ENCODE measurements around the gene SUMO3. TPM values are rescaled to one million over a fixed set of nuclear protein-coding genes. Genes with fewer than 3 reads are reported as not detected.

Gene SUMO3
- total RNA-seq (33.7 TPM), polyA plus RNA-seq (84.2 TPM)

GRCh38 chr21:44817914-44818639 lies at the start of gene SUMO3:
Gene SUMO3 (minus strand): TSS chr21:44818062. CDS start chr21:44817968, 94 bp downstream.
- peak within 1 kb of the TSS; percentile 76 for H3K27ac ChIP-seq (ENCODE audit: low read depth)
- WGBS, result under 1% methylated on average over 108 of the region's 108 CpGs
- no peak for DNase-seq (ENCODE audit: extremely low spot score)

DNA sequence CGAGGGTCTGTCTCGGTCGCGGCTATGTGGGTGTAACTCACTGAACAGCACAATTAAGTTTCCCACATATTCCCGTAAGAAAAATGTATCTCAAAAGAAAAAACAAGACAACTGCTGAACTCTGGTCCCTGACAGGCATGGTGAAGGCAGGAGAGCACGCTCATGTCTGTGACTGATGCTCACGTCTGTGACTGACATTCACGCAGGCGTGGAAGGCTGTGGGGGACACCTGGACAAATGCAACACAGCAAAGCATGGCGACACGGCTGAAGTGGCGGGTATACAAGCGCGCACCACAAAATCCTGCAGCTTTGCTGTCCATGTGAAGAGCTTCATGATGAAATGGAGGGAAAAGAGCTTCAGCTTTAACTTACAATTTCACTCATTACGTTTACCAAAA lies 49.6 kb upstream of the SUMO3 start:
- WGBS, result 84% methylated on average over 15 of the region's 15 CpGs
- no peak overlapping the region for H3K27ac ChIP-seq (ENCODE audit: low read depth)

More at GRCh38 chr21:44817914-44818639, at the start of gene SUMO3:
- H3K4me3 ChIP-seq (ENCODE audit: low read depth, low read length), result peak within 1 kb of the TSS; percentile 64
- H3K36me3 ChIP-seq (ENCODE audit: insufficient read depth), result no peaks in the 10 kb centered on the region
- peaks cover 2% of the 10 kb centered on the region for H3K4me1 ChIP-seq (ENCODE audit: insufficient read depth)

DNA sequence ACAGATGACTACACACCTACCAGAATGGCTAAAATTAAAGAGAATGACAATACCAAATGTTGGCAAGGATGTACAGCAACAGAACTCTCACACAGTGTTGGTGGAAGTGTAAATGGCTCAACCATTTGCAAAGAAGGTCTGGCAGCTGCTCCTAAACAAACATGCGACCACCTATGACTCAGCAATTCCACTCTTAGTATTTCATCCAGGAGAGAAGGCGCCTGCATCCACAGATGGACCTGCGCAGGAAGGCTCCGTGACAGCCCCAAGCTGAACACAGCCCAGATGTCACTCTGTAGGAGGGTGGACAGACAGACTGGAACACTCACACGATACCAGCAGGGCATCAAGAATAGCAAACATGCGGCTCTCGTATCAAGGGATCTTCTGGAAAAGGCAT lies 48.9 kb upstream of the SUMO3 start:
- H3K4me3 ChIP-seq (ENCODE audit: low read depth, low read length), result no peak overlapping the region
- WGBS, result 60% methylated on average over 7 of the region's 7 CpGs
- peaks cover 3% of the 10 kb centered on the region for H3K36me3 ChIP-seq (ENCODE audit: insufficient read depth)
- no peak for DNase-seq (ENCODE audit: extremely low spot score)
- H3K27ac ChIP-seq (ENCODE audit: low read depth), result no peak overlapping the region
- H3K4me1 ChIP-seq (ENCODE audit: insufficient read depth), result peaks cover 2% of the 10 kb centered on the region

More for the DNA sequence above, 49.6 kb upstream of the SUMO3 start:
- Histone ChIP-seq H3K36me3 (ENCODE audit: insufficient read depth) (peaks cover 3% of the 10 kb centered on the region), H3K4me1 (ENCODE audit: insufficient read depth) (peaks cover 2% of the 10 kb centered on the region), H3K4me3 (ENCODE audit: low read depth, low read length) (no peak overlapping the region)
- no peak for DNase-seq (ENCODE audit: extremely low spot score)

DNA sequence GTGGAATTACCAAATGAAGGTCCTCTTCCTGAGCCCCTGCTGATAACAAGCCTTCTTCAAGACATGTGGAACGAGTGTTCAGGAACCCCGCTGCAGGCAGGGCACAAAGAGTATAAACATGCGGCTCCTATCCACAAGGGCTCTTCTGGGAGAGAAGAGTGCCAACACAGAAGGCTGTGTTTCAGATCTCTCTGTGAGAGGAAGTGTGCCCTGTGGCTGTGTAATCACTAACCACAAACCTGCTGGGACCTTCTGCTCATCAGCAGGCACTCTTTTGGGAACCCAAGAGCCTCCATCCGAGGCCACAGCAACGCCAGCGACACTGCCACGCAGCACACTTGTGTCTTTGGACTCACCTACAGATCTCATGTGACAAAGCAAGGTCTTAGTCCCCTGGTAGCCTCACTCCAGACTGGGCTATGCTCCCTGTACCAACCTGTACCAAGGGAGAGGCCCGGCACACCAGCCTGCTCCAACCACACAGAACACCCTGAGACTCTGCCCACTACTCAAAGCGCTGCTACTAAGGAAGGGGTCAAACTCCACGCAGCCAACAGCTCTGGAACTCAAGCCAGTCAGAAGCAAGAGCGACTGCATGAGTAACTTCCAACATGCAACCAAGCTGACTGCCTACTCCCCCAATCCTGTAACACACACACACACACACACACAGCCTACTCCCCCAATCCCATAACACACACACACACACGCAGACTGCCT lies 47.9 kb upstream of the SUMO3 start:
- DNase-seq (ENCODE audit: extremely low spot score), result no peak
- H3K36me3 ChIP-seq (ENCODE audit: insufficient read depth), result peaks cover 3% of the 10 kb centered on the region
- WGBS, result 82% methylated on average over 12 of the region's 12 CpGs
- no peak overlapping the region for H3K4me3 ChIP-seq (ENCODE audit: low read depth, low read length)
- H3K27ac ChIP-seq (ENCODE audit: low read depth), result no peak overlapping the region
- H3K4me1 ChIP-seq (ENCODE audit: insufficient read depth), result no peaks in the 10 kb centered on the region

- WGBS, result 76% methylated on average over 25 of the region's 25 CpGs
- Histone ChIP-seq H3K36me3 (ENCODE audit: insufficient read depth) (peaks cover 3% of the 10 kb centered on the region), H3K4me1 (ENCODE audit: insufficient read depth) (no peaks in the 10 kb centered on the region), H3K27ac (ENCODE audit: low read depth) (no peak overlapping the region), H3K4me3 (ENCODE audit: low read depth, low read length) (no peak overlapping the region)
- no peak for DNase-seq (ENCODE audit: extremely low spot score)
Measured at GRCh38 chr21:44862869-44863685, 45.2 kb upstream of the SUMO3 start.

- WGBS, result 81% methylated on average over 10 of the region's 10 CpGs
- Histone ChIP-seq H3K36me3 (ENCODE audit: insufficient read depth) (peaks cover 7% of the 10 kb centered on the region), H3K4me3 (ENCODE audit: low read depth, low read length) (no peak overlapping the region), H3K4me1 (ENCODE audit: insufficient read depth) (no peaks in the 10 kb centered on the region), H3K27ac (ENCODE audit: low read depth) (no peak overlapping the region)
- DNase-seq (ENCODE audit: extremely low spot score), result no peak
Measured at GRCh38 chr21:44858791-44859190, 40.9 kb upstream of the SUMO3 start.

- DNase-seq (ENCODE audit: extremely low spot score), result no peak
- Histone ChIP-seq H3K4me1 (ENCODE audit: insufficient read depth) (no peaks in the 10 kb centered on the region), H3K36me3 (ENCODE audit: insufficient read depth) (peaks cover 7% of the 10 kb centered on the region), H3K27ac (ENCODE audit: low read depth) (no peak overlapping the region), H3K4me3 (ENCODE audit: low read depth, low read length) (no peak overlapping the region)
- 86% methylated on average over 15 of the region's 15 CpGs for WGBS
Measured at GRCh38 chr21:44858291-44858690, 40.4 kb upstream of the SUMO3 start.

- H3K4me3 ChIP-seq (ENCODE audit: low read depth, low read length), result no peak overlapping the region
- no peak for DNase-seq (ENCODE audit: extremely low spot score)
- H3K4me1 ChIP-seq (ENCODE audit: insufficient read depth), result no peaks in the 10 kb centered on the region
- 94% methylated on average over 16 of the region's 16 CpGs for WGBS
- no peak overlapping the region for H3K27ac ChIP-seq (ENCODE audit: low read depth)
- H3K36me3 ChIP-seq (ENCODE audit: insufficient read depth), result peaks cover 7% of the 10 kb centered on the region
Measured at GRCh38 chr21:44857127-44857892, 39.4 kb upstream of the SUMO3 start.

GRCh38 chr21:44856131-44856530 lies 38.3 kb upstream of the SUMO3 start:
- Histone ChIP-seq H3K4me3 (ENCODE audit: low read depth, low read length) (no peak overlapping the region), H3K4me1 (ENCODE audit: insufficient read depth) (no peaks in the 10 kb centered on the region), H3K36me3 (ENCODE audit: insufficient read depth) (peaks cover 7% of the 10 kb centered on the region), H3K27ac (ENCODE audit: low read depth) (no peak overlapping the region)
- no peak for DNase-seq (ENCODE audit: extremely low spot score)
- 93% methylated on average over 17 of the region's 17 CpGs for WGBS

- no peak overlapping the region for H3K4me3 ChIP-seq (ENCODE audit: low read depth, low read length)
- no peaks in the 10 kb centered on the region for H3K4me1 ChIP-seq (ENCODE audit: insufficient read depth)
- WGBS, result 95% methylated on average over 14 of the region's 14 CpGs
- H3K36me3 ChIP-seq (ENCODE audit: insufficient read depth), result peaks cover 7% of the 10 kb centered on the region
- DNase-seq (ENCODE audit: extremely low spot score), result no peak
- no peak overlapping the region for H3K27ac ChIP-seq (ENCODE audit: low read depth)
Measured at GRCh38 chr21:44855572-44855971, 37.7 kb upstream of the SUMO3 start.

DNA sequence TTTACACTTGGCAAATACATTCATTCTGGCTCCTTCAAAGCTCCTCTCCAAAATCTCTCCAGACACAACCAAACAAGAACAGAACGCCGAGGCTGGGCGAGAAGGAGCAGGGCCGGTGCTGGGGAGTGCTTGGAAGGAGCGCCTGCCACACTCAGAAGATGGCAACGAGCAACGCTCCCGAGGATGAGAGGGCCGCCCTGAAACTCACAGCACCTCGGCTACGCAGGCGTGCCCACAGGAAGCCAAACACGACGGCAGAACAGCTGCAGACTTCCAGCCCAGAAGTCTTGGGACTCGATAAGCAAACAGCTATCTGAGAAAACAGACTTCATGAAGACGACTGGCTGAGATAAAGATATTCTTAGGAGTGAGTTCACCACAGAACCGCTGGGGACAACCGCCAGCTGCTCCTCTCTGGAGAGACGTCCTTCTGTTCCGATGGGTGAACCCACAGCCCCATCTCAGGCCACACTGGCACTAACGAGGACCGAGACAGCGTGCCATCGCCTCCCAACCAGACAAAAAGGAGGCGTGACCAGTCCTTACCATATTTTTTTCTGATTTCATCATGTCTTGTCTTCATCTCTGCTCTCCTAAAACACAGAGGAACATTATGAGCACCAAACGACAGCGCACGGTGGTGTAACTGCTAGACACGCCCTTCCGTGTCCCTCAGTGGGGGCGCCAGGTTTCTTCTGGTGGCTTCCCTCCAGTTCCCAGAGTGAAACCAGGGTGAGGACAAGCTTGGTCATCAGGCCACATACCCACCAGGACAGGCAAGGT lies 37.0 kb upstream of the SUMO3 start:
- Histone ChIP-seq H3K27ac (ENCODE audit: low read depth) (no peak overlapping the region), H3K36me3 (ENCODE audit: insufficient read depth) (peaks cover 9% of the 10 kb centered on the region)

DNA sequence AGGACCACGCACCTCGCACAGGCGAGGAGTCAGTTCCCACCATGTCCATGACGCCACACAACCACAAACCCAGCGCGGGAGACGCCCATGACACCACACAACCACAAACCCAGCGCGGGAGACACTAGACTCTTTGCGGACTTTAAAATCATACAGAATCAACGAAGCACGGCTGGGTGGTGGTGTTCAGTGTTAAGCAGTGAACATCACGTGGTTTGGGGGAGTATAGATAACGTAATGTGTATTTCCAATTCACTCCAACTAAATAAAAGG lies 36.5 kb upstream of the SUMO3 start:
- Histone ChIP-seq H3K36me3 (ENCODE audit: insufficient read depth) (peaks cover 9% of the 10 kb centered on the region), H3K4me1 (ENCODE audit: insufficient read depth) (no peaks in the 10 kb centered on the region)

More for the DNA sequence above, 37.0 kb upstream of the SUMO3 start:
- DNase-seq (ENCODE audit: extremely low spot score), result no peak
- H3K4me1 ChIP-seq (ENCODE audit: insufficient read depth), result no peaks in the 10 kb centered on the region
- no peak overlapping the region for H3K4me3 ChIP-seq (ENCODE audit: low read depth, low read length)
- WGBS, result 82% methylated on average over 31 of the region's 31 CpGs

More for the DNA sequence above, 36.5 kb upstream of the SUMO3 start:
- H3K27ac ChIP-seq (ENCODE audit: low read depth), result no peak overlapping the region
- 85% methylated on average over 14 of the region's 14 CpGs for WGBS
- no peak for DNase-seq (ENCODE audit: extremely low spot score)
- no peak overlapping the region for H3K4me3 ChIP-seq (ENCODE audit: low read depth, low read length)

All from urinary bladder (tissue), 4 donors.